Dermis microvascular lymphatic vessel endothelial cell (primary cell): Measurements from ENCODE around the gene ABCC1. TPM values are rescaled to one million over a fixed set of nuclear protein-coding genes. Genes with fewer than 3 reads are reported as not detected.
"Not testable (repeated sequence)": the region's sequence is repeated elsewhere in the genome, so short reads cannot be mapped to it uniquely, and the experiment has no call there.

Experiments used
- DNase-seq, 2 donors: peaks; one replicate each; pipeline versions ENCODE4 v3.0.0 to v3.0.0-alpha.2; 2010; ENCODE audit warnings: low read depth in 2 of 2
- total RNA-seq: library from RNA; depleted of rRNA; stranded (reverse); fragments of >200 nt; gene quantifications from 2 replicates; pipeline ENCODE4 v1.2.1, GENCODE V29; 2014

ABCC1 gene
- total RNA-seq, 1 donor from 2014 or later = 16.6 TPM

GRCh38 chr16:16154281-16154951, 205.0 kb downstream of the ABCC1 start:
- DNase-seq = no peak

DNA sequence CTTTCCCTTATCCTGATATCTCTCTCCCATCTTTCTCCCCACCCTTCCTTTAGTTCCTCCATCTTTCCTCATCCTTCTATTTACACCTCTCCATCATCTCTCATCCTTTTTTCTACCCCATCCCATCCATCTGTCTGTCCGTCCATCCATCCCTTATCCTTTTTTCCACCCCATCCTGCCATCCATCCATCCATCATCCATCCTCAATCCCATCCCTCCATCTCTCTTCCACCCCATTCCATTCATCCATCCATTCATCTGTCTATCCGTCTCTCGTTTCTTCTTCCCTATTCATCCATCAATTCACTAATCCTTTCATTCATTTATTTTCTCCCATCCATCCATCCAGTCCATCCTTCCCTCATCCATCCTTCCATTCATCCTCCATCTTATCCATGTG, 205.8 kb downstream of the ABCC1 start:
- no peak for DNase-seq

GRCh38 chr16:16157166-16157565, 207.8 kb downstream of the ABCC1 start:
- no peak for DNase-seq

GRCh38 chr16:16158082-16158658, 208.8 kb downstream of the ABCC1 start:
- DNase-seq = no peak

DNA sequence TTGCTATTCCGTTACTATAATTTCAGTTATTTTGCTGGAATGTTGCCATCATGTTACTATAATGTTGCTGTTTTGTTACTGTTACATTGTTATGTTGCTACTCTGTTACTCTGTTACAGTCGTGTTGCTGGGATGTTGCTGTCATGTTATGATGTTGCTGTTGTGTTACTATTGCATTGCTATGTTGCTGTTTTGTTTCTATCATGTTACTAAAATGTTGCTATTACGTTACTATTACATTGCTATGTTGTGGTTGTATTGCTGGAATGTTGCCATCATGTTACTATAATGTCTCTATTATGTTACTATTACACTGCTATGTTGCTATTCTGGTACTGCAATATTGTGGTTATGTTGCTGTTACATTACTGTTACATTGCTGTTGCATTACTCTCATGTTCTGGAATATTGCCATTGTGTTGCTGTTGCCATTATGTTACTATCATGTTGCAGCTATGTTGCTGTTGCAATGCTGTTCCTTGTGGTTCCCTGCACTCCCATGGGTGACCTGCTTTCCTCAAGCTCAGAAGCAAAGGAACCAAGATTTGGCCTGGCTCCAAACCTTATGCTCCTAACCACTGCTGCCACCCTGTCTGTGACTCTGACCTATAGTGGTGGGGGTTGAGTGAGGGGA, 209.4 kb downstream of the ABCC1 start:
- no peak for DNase-seq

- DNase-seq = no peak
These were observed 210.2 kb downstream of the ABCC1 start for GRCh38 chr16:16159662-16160061.

DNA sequence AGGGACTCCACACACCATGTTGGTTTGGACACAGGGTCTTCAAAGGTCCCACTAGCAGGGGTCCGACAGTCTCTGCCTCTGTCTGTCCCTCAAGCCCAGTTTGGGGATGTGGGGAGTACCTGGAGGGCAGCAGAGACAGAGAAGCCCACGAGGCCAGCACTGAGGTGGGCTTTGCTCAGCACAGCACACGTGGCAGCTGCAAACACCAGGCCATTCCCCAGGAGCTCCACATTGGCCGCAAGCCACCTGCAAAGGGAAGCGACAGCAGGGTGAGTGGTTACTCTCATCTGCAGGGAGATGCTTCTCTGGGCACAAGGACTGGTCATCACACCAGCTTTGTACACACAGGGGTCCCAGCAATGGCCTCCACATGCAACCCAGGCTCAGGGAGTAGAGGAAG, 211.9 kb downstream of the ABCC1 start:
- DNase-seq = no peak

DNA sequence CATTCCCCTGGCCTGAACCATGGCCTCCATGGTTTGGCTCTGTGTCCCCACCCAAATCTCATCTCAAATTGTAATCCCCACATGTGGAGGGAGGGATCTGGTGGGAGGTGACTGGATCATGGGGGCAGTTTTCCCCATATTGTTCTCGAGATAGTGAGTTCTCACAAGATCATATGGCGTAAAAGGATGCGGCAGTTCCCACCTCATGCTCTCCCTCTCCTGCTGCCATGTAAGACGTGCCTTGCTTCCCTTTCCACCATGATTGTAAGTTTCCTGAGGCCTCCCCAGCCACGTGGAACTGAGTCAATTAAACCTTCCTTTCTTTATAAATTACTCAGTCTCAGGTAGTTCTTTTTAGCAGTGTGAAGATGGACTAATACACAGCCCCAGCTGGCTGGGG, 212.4 kb downstream of the ABCC1 start:
- DNase-seq = not testable (repeated sequence)

DNA sequence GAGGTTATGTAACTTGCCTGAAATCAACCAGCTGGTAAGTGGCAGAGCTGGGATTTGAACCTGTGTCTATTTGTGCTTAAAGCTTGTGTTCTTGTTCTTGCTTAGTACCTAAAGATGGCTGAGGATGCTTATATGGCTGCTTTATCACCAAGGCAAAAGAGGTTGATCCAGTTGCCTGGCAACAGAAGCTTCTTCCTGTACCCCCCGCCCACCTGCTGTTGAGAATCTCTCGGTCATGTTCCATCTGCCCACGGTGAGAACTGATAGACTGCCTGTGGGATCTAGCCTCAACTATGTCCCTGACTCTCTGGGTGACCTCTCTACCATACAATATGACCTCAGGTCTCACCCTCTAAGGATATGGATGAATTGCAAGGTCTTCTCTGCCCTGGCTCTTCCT, 213.2 kb downstream of the ABCC1 start:
- DNase-seq = no peak

GRCh38 chr16:16163109-16163508, 213.7 kb downstream of the ABCC1 start:
- DNase-seq = no peak

- no peak for DNase-seq
These were observed 214.2 kb downstream of the ABCC1 start for GRCh38 chr16:16163571-16163970.

DNA sequence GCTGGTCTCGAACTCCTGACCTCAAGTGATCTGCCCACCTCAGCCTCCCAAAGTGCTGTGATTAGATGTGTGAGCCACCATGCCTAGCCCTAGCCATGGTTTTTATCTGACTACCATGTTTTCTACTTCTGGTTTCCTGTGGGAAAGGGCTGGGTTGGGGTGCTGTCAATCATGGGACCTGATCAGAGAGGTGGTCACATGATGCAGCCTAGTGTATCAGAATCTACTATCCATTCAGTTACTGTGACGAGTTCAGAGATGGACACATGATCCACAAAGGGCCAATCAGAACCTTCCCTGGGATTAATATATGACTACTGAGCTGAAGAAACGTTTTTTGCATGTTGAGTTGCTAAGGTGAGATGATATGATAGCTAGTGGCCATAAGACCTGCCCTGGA, 214.8 kb downstream of the ABCC1 start:
- no peak for DNase-seq

- no peak for DNase-seq
These were observed 216.7 kb downstream of the ABCC1 start for GRCh38 chr16:16166085-16166484.

- DNase-seq = no peak
These were observed 217.5 kb downstream of the ABCC1 start for GRCh38 chr16:16166949-16167348.

DNA sequence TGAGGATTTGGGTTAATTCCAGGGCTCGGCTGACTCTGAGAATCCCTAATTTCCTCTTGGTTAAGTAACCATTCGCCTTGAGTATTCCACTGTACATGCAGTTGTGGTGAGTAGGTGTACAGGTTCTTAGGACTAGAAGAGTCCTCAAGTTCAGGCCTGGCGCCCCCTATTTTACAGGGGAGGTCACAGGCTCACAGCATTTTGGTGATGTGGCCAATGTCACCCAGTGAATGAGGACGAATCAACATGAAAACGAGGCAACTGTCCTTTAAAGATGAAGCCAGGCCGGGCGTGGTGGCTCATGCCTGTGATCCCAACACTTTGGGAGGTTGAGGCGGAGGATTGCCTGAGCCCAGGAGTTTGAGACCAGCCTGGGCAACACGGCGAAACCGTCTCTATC, 218.5 kb downstream of the ABCC1 start:
- DNase-seq = no peak

DNA sequence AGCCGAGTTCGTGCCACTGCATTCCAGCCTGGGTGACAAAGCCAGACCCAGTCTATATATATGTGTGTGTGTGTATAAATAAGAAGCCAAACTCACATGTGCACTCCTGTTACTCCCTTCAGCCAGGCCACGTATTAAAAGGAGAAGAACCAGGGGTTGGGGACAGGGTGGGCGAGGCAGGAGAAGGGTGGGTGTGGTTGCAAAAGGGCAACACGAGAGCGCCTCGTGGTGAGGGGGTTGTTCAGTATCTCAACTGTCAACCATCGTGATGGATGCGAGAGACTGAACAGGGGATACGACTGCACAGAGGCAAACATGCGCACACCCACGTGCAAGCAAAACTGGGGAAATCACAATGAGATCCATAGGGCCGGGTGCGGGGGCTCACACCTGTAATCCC, 219.0 kb downstream of the ABCC1 start:
- no peak for DNase-seq

DNA sequence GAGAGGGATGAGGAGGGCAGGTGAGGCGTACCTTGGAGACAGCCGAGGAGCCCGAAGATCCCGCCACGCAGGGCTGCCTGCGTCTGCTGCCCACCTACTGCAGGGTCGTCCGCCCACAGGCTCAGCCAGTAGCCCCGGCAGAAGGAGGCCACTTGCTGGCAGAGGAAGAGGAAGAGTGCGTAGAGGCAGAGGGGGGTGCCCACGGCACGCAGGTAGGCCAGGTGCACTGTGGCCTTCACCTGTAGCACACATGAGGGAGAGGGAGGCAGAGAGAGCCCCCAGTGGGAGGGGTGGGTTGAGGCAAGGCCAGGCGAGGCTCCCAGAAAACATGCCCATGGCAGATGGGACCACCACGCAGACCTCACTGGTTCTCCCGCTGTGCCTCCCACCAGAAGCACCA, 220.2 kb downstream of the ABCC1 start:
- no peak for DNase-seq

DNA sequence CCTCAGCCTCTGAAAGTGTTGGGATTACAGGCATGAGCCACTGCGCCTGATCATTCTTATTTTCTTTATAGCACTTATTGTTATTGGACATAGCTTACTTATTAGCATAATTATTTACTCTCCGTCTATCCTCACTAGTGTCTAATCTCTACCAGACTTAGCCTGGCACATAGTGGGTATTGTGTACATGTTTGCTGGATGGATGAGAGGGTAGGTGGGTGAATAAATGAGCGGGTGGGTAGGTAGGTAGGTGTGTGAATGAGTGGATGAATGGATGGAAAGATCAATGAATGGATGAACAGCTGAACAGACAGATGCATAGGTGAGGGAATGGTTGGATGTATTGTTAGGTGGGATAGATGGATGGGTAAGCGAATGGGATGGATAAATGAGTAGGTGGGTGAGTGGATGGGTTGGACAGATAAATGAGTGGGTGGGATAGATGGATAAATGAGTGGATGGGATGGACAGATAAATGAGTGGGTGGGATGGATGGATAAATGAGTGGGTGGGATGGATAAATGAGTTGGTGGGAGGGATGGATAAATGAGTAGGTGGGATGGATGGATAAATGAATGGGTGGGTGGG, 222.0 kb downstream of the ABCC1 start:
- no peak for DNase-seq

DNA sequence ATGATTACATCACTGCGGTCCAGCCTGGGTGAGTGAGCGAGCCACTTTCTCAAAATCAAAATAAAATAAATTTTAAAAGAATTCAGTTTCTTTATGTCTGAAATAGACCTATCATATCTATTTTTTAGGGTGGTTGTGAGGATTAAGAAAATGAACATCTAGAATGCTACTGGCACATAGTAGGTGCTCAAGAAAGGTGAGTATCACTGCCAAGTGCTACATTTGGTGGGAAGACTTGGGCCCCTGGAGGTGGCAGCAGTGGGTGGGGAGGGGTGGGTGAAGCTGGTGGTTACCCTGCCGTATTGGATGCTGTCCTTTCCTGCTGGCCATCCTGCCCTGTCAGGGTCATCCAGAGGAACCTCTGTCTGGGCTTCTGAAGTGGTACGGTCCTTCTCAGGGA, 223.6 kb downstream of the ABCC1 start:
- no peak for DNase-seq

GRCh38 chr16:16175296-16175695, 225.9 kb downstream of the ABCC1 start:
- no peak for DNase-seq

- no peak for DNase-seq
These were observed 226.9 kb downstream of the ABCC1 start for GRCh38 chr16:16176328-16176727.

GRCh38 chr16:16178455-16179162, 229.2 kb downstream of the ABCC1 start:
- no peak for DNase-seq
